GM19372 (cell line): ENCODE results near the gene GSK3A.
A peak's percentile ranks its signal among the peaks of the same experiment; 100 is the strongest.

Source experiments
- ATAC-seq: cut with Tn5 transposase; IDR thresholded peaks from one replicate; pipeline ENCODE4 v1.9.1; 2021; ENCODE audit warnings: mild to moderate bottlenecking, low read depth, moderate library complexity; ENCODE audit not compliant: unreplicated experiment

GSK3A gene

DNA sequence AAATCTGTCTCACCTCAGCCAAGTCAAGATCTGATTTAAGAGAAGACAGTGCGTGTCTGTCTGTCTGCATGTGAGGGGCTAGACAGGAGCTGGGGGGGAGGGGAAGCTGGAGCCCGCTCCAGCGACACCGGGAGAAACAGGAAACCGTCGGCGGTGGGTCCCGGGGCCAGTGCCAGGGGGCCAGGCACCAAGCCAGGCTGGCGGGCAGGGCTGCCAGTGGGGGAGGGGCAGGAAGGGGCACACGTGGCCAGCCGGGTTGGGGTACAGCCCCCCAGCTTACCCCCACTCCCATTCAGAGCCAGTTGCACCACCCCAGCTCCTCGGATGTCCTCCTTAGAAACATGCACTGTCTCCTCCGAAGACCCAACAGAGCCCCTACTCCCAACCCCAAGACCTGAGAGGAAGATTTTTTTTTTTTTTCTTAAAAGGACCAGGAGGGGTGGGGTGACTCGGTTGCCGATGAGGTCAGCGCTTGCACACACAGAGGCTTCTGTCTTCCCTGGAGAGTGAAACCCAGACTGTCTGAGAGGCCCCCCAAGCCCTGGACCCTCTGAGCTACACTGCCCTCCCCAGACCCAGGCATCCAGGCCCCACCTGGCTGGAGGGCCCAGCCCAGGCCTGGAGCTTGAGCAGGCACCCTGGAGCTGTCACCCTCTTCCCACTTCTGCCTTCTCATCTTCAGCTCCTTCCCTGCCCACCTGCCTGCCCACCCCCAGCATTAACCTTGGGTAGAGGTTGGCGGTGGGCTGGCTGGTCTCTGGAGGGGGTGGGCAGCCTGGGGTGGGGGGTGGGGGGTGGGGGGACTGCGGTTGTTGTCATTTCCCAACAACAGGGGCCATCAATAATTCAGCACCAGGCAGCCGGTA lies 8.5 kb upstream of the GSK3A start:
- ATAC-seq: no peak

DNA sequence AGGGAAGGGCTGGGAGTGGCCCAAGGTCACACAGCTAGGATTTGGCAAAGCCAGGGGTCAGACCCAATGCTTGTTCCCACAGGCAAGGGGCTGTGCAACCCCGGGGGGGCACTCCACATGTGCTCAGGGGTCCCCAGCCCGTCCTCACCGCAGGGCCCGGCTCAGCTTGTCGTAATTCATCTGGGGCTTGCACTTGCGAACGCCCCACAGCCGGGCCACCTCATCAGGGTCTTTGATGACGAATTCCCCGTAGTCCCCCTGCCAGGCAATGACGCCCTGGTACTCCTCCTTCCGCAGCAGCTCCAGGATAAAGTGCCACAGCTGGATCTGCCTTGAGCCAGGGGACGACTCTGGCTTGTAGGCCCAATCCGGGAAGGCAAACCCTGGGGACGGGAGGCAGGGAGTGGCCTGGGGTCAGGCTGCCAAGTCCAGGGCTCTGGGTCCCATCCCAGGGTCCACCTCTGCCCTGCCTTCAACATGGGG lies 7.8 kb upstream of the GSK3A start:
- ATAC-seq: no peak

DNA sequence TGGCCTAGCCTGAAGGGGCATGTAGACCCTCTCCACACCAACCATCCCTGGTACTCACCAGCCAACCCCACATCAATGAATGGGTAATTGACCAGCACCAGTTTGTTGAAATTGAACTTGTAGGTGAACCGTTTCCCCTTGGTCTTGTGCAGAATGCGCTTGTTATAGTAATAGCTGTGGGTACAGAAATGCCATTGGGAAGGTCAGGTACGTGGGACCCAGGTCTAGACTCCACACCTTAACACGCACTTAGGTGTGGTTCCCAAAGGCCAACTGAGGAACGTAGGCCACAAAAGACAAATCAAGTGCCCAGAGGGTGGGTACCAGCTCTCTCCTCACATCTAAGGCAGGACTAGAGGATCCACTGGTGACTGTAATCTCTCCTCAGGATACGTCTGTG lies 7.4 kb upstream of the GSK3A start:
- ATAC-seq: no peak

DNA sequence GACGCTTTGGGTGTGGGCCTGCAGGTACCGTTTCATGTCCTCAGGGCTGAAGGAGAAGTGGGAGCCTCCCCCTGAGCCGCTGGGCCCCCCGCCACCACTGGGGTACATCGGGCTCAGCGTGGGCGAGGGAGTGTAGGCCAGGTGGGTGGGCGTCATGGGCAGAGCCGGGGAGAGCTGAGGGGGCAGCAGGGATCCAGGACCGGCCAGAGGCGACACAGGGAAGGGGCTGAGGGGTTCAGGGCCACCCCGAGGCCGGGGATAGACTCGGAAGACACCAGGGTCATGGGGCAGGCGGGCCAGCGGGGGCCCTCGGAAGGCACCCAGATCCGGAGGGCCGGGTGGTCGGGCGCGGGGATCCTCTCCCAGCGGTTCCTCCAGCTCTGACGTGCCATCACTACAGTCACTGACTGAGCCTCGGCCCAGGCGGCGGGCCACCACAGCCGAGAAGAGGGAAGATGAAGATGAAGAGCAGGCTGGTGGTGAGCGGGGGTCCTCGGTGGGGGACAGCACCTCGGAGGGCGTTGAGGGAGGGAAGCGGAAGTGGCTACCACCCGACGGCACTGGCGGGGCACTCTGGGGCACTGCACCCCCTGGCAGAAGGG lies 6.8 kb upstream of the GSK3A start:
- no peak for ATAC-seq

DNA sequence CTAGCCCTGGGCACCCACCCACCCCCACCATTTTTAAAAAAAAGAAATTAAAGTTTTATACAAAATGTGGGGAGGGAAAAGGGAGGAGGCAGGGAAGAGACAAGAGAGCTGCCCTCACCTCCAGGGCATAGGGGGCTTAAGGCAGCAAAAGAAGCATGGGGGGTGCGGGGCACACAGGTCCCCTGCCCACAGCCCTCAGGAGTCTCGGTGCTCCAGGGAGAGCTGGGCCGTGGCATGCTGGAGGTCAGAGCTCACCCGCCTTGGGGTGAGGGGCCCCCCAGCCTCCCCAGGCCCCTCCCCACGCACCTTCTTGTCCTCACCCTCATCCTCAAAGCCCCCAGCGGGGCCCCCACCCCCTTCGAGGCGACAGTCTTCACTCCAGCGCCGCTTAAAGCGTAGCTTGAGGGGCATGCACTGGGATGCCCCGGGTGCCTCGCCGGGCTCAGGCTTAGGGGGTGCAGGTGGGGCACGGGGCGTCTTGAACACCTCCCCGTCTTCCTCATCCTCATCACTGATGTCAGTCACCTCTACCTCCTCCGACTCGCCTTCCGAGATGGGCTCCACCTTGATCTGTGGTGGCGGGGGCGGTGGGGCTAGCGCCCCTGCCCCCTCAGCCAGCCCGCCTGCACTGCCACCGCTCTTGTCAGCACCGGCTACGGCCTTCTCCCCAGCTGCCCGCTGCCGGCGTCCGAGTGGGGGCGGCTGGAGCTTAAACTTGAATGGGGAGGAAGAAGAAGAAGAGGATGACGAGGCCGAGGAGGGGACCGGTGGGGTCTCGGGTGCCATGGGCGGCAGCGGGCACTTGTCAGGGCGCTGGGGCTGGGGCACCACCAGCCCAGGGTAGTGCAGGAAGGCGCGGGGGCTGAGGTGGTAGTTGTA lies 6.1 kb upstream of the GSK3A start:
- no peak for ATAC-seq

DNA sequence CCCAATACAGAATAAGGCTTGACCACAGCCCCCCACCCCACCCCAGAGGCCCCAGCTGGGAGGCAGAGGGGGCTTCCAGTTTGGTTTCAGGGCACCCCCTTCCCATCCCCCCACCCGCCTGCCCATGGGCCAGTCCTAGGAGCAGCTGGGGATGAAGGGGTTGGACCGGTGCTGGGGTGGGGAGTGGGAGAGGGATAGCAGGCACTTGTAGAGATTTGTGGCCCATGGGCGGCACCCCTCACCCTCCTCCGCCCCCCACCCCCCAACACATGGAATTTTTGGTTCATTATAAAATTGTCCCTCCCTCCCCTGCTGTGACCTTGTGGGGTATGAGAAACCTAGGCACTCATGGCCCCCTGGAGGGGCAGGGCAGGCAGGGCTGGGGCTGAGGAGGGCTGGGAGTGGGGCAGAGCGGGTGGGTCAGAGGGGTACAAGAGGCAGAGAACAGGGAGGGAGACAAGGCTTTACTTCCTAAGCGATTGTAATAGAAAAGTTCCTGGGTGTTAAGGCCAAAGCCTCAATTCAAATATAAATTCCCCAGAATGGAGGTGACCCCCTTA lies 5.3 kb upstream of the GSK3A start:
- ATAC-seq: no peak

DNA sequence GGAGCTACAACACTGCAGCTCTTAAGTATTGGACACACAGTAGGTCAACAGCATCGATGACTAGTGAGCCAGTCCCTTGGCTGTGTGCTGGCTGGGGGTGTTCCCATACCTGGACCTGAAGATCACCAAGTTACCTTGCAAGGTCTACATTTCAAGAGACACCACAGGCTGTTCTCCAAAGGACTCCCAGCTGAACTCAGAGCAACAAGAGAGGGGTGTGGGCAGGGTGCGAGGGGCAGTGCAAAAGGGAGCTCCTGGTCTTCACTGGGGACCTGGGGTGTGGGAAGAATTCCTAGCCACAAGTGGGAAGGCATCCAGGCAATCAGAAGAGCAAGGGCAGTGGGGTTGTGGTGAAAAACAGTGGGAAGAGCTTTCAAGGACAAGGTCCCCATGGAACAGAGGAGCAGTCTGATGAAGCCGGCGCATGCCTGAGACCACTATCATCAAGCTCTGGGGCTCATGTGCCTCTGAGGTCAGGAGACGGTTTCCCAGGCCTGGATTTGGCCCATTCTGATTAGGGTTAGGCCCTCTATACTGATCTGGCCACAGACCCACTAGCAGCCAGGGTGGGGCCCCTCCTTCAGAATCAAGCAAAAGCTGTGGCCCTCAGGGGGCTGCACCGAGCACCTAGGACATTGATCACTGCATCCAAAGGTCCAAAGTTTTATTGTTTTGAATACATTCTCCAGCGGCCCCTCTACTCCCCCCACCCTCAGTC lies 4.7 kb upstream of the GSK3A start:
- ATAC-seq: no peak

DNA sequence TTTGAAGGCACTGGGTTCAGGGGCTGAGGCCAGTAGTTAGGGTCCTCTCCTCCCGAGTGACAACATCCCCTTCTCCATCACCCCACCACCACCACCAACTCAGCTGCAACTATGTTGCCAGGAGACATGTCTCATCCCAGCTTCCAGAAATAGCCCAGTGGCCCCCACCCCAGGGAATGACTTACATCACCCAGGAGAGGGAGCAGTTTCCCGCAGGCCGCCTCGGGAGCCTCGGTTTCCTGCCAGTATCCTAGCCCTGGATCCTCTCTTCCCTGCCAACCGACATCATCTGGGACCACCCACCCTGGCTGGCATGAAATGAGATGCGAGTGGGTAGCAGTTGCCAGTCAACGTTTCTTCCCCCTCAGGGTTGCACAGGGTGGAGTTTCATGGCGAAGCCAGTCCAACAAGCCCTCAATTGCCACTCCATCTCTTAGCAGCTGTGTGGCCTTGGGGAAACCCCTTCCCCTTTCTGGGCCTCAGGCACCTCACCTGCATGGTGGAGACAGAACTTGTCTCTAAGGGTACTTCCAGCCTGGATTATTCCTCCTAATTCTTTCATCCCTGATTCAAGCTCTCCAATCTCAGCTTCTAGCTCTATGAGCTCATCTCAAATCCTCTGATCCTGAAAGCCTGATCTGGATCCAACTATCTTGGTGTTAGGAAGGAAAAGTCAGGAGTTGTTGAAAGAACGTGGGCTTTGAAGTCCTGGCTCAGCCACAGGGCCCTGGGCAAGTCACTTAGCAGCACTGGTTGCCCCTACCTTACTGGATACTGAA lies 3.9 kb upstream of the GSK3A start:
- no peak for ATAC-seq

DNA sequence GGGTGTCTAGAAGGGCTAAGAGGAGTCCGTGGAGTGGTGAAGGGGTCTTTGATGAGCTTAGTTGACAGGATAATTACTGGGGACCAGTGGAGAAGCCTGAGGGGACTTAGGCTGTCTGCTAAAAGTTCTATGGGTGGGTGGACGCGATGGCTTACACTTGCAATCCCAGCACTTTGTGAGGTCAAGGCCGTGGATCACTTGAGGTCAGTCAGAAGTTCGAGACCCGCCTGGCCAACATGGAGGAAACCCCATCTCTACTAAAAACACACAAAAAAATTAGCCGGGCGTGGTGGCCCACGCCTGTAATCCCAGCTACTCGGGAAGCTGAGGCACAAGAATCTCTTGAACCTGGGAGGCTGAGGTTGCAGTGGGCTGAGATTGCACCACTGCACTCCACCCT lies 2.8 kb upstream of the GSK3A start:
- ATAC-seq: no peak

DNA sequence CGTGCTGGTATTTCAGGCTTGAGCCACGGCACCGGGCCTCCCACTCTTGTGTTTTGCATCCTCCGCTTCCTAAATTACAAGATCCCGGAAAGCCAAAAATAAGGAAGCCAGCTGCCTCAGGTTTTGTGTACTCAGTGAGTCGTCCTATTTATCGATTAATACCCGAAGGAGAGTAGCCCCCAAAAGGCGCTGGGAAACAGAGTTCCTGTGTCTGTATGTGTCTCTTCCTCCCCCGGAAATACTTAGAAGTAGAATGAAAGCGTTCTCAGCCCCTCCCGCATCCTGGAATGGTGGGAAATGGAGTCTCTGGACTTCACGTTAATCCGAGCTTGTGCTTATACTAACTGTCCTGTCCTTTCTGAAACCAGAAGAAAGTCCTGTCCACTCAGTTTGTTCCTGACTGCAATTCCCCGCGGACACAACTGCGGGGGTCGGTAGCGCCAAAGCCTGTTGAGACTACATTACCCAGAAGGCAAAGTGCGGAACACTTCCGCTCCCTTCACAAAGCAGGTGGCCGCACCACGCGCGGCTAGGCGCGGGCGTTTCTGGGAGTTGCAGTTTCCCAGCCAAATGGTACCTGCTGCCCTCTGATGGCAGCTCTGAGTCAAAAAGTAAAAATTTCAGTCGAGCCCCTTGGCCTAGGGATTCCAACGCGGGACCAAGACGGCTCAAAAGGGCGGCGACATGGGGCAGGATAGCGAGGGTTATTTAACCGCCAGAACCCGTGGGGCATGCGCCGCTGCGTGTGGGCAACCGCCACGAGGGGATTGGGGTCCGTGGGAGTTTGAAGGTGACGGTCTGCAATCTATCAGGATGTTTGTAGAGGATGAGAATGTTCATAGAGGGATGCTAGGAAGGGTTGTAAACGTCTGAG lies 2.2 kb upstream of the GSK3A start:
- ATAC-seq: peak; percentile 26

DNA sequence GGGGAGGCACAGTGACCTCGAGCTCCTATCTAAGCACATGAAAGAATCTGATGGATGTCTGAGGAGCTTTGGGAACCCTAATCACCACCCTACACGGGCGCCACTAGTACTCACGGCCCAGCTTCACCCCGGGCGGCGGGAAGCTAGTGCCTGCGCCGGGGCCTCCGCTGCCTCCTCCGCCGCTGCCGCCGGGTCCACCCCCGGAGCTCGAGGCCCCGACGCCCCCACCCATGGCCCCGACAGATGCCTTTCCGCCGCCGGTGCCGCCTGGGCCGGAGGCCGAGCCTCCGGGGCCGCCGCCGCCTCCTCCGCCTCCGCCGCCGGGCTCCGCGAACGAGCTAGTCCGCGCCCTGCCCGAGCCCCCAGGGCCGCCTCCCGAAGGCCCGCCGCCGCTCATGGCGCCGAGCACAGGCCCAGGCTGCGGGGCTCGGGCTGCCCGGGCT lies 312 bp downstream of the GSK3A start:
- ATAC-seq: peak; percentile 1

DNA sequence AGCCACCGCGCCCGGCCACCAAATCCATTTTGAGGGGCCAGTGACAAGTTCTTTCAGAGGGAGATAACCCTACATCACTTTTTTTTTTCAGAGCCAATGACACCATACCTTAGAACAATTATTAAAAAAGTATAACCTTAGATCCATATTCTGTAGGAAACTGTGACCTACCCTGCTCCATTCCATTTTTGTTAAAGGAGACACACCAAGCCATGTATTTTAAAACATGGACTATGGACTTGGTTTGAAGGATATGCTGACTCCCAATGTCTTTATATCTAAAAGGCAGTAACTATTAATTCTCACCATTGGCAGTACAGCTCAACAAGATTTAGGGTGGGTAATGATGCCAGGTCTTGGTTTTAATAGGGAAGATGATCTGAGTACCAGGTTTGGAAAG lies 1.1 kb downstream of the GSK3A start:
- no peak for ATAC-seq

DNA sequence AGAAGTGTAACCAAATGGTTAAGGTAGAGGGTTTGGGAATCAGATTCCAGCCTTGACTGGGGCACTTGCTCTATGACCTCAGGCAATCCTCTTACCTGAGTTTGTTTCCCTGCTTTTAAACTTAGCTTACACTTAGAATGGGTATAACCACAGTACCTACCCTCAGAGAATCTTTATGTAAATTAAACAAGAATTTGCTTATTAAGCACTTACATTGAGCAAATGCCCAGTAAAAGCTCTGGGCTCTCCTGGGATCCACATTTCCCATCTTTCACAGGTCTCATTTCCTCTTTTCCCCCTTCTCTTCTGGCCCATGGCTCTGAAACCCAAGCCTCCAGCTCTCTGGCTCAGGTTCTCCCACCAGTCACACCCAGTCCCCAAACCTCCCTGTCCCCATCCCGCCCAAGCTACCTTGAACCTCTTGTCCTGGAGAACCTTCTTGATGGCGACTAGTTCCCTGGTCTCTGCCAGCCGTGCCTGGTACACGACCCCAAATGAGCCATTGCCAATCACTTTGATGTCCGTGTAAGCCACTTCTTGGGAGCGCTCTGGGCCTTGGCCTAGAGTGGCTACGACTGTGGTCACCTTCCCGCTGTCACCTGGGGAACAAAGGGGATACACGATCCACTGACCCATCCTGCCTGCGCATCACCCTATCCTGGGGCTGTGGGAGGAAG lies 2.7 kb downstream of the GSK3A start:
- ATAC-seq: no peak

DNA sequence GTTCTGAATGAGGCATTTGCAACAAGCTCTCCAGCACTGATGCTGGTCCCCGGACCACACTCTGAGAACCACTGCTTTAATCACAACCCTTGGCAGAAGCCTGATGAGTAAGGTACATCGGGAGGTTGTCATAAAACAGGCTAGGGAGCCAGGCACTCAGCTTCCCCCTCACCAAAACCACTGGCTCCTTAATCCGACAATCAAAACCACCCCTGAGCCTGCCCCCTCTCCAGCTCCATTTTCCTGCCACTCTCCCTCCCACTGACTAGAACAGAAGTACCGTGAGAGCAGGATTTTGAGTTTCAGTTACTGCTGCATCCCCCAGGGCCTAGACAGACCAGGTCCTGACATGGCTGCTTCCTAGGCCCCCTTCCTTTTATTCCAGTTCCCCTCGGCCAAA lies 7.2 kb downstream of the GSK3A start:
- ATAC-seq: no peak

DNA sequence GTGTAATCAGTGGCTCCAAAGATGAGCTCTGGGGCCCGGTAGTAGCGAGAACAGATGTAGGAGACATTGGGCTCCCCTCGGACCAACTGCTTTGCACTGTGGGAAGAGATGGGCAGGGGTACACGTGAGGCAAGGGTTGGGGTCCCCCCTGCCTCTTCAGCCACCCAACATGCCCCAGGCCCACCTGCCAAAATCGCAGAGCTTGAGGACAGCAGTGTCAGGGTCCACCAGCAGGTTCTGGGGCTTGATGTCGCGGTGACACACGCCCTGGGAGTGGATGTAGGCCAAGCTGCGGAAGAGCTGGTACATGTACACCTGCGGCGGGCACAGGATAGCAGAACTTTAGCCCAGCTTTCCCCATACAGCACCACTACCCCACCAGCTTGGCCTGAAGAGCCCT lies 8.0 kb downstream of the GSK3A start:
- ATAC-seq: no peak

DNA sequence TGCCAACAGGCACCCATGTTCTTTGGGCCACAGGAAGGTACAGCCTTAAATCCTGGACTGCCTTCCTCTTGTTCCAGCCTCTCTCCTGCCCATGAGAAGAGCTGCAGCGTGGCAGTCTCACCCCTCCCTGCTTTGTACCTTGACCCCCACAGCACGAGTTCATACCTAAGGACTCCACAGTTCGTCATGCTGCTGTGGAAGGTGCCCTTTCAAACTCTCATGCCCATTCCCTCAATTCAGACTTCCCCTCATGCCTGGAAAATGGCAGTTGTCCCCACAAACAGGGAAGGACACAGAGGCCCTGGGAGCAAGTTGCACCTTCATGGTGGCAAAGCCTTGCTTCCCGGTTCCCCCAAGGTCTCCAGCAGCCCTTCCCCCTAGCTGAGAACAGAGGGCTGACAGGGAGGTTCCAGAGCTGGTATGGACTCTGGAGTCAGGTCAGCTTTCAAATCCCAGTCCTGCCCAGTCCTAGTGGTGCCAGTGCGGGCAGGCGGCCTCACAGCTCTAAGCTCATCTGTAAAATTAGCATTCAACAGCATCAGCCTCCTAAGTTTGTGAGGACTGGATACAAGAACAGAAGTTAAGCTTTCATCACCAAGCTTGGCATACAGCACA lies 8.6 kb downstream of the GSK3A start:
- no peak for ATAC-seq

DNA sequence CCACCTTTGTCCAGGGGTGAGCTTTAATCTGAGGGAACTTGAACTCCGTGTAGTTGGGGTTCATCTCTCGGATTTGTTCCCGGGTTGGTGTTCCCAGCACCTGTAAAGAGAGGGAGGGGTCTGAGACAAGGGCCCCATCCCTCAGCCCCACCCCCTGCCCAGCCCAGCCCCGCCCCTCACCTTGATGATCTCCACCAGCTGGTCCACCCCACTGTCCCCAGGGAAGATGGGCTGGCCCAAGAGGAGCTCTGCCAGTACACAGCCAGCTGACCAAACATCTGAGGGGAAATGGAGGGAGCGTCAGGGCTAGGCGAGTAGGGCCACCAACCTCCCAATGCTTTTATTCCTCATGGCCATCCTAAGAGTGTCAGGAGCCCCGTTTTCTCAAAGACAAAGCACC lies 9.3 kb downstream of the GSK3A start:
- ATAC-seq: no peak
